Stimulated activated naive B cell treated with anti-CD40 and anti-IgM and Interleukin-4, amounts not matched to agents 10 μg/mL and 1 μg/mL and 100 μg/mL, for 72 hours (primary cell): Measurements from ENCODE around the gene BMP4.

Experiments
- ATAC-seq, 2 donors: fragments of 150-1000 bp; cut with Tn5 transposase; replicated peaks; 2 replicates each; pipeline ENCODE4 v1.10.0; 2021; ENCODE audit warnings: moderate library complexity in 1 of 2
- DNase-seq: peaks from one replicate; pipeline ENCODE4 v3.0.0; 2021
- H3K27ac Mint-ChIP-seq: one replicate; pipeline ENCODE4 v1.8.0; 2022; ENCODE audit warnings: mild to moderate bottlenecking, mixed read lengths
- H3K27me3 Mint-ChIP-seq, 2 donors: one replicate each; pipeline ENCODE4 v1.8.0; 2022; ENCODE audit warnings: mixed read lengths in 2 of 2
- H3K36me3 Mint-ChIP-seq, 2 donors: one replicate each; pipeline ENCODE4 v1.8.0; 2022; ENCODE audit warnings: mixed read lengths in 2 of 2, mild to moderate bottlenecking in 1 of 2
- H3K4me1 Mint-ChIP-seq, 2 donors: one replicate each; pipeline ENCODE4 v1.8.0; 2022; ENCODE audit warnings: mixed read lengths in 2 of 2, mild to moderate bottlenecking in 1 of 2
- H3K4me3 Mint-ChIP-seq, 2 donors: one replicate each; pipeline ENCODE4 v1.8.0; 2022; ENCODE audit warnings: mild to moderate bottlenecking in 2 of 2, mixed read lengths in 2 of 2, moderate library complexity in 1 of 2
- H3K9me3 Mint-ChIP-seq, 2 donors: one replicate each; pipeline ENCODE4 v1.8.0; 2022; ENCODE audit warnings: mixed read lengths in 2 of 2, mild to moderate bottlenecking in 1 of 2

BMP4 gene

DNA sequence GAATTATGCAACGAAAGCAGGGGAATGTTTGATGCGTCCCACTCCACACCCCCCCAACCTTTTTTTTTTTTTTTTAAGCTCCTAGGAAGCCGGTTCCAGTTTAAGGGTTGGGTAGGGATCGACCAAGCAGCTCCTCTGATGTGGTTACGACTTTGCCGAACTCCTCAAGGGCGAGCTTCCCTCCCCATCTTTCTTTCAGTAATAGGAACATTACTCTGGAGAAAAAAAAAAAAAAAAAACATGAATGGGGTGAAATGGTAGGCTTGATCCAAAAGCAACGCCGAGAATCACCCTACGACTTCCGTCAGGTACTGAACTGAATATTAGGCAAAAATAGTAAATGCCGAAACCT is 9.6 kb downstream of the BMP4 start:
- Mint-ChIP-seq H3K9me3 (no peaks in the 10 kb centered on the region), H3K27ac (no peak overlapping the region), H3K4me3 (no peak overlapping the region), H3K36me3 (no peaks in the 10 kb centered on the region), H3K27me3 (peaks cover 76 to 84% of the 10 kb centered on the region in 2 donors), H3K4me1 (no peaks in the 10 kb centered on the region)
- ATAC-seq (no peak), DNase-seq (no peak)

DNA sequence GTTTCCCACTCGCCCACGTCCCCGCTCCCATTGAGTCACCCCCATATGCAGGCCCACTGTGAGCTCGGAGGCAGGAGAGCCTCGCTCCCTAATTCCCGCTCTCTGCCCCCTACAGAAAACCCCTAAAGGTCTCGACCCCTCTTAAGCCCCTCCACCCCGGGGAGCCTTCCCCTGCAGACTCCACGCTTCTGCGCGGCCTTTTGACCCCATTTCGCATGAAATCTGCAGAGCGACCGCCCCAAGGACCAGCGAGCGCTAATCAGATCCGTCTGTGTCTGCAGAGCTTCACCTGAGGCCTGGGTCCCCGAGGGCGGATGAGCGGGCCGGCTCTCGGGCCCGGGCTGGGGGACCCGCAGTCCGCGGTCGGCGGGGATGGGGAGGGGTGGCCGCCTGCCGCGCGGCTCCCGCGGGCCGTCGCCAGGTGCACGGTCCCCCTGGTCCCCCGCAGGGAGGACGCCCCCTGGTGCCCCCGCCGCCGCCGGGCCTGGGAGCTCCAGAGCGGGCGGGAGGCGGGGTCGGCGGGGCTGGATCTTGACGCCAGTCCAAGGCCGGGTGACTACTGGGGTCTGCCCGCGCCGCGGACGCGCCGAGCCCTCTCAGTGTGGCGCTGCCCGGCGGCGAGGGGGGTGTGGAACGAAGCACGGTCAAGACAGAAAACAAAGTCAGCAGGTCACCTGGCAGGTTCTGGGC is 10.1 kb downstream of the BMP4 start:
- Mint-ChIP-seq H3K4me1 (no peaks in the 10 kb centered on the region), H3K27me3 (peaks cover 71 to 79% of the 10 kb centered on the region in 2 donors)

DNA sequence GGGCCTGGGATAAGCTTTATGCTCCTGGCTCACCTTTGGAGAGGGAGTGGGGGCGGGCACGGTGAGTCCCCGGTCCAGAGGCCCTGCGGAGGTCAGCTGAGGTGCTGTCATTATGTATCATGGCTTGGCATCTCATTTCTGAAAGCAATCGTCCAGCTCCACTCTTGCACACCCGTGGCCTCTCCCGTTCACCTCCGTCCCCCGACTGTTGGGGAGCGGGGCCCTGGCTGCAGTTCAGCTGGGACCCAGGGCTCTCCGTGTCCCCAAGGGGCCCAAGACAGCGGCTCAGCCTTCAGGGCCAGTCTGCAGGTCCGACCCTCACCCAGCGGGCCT is 10.6 kb downstream of the BMP4 start:
- ATAC-seq (no peak), DNase-seq (no peak)
- H3K36me3 Mint-ChIP-seq: no peaks in the 10 kb centered on the region
- no peaks in the 10 kb centered on the region for H3K4me1 Mint-ChIP-seq
- no peaks in the 10 kb centered on the region for H3K9me3 Mint-ChIP-seq
- H3K27me3 Mint-ChIP-seq: peaks cover 68 to 73% of the 10 kb centered on the region in 2 donors
- no peak overlapping the region for H3K4me3 Mint-ChIP-seq
- H3K27ac Mint-ChIP-seq: no peak overlapping the region

More for the DNA sequence above, 10.1 kb downstream of the BMP4 start:
- ATAC-seq (no peak), DNase-seq (no peak)
- H3K9me3 Mint-ChIP-seq: no peaks in the 10 kb centered on the region
- H3K4me3 Mint-ChIP-seq: no peak overlapping the region
- no peaks in the 10 kb centered on the region for H3K36me3 Mint-ChIP-seq
- no peak overlapping the region for H3K27ac Mint-ChIP-seq

DNA sequence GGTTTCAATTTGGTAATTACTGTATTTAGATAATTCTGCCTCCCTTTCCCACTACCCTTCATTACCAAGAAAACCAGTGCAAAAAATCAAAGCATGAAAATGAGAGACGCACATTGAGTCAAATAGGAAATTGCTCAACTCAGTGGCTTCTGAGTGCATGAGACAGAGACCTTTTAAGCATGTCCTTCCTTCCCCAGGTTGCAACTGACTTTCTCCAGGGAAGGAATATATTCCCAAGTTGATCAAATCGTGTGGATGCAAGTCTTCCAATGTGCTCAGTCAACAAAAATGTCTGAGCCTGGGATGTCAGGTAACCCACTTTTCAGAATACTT is 12.9 kb downstream of the BMP4 start:
- Mint-ChIP-seq H3K27ac (no peak overlapping the region), H3K36me3 (no peaks in the 10 kb centered on the region), H3K4me3 (no peak overlapping the region), H3K9me3 (no peaks in the 10 kb centered on the region), H3K27me3 (peaks cover 52 to 55% of the 10 kb centered on the region in 2 donors), H3K4me1 (no peaks in the 10 kb centered on the region)
- DNase-seq (no peak), ATAC-seq (no peak)

DNA sequence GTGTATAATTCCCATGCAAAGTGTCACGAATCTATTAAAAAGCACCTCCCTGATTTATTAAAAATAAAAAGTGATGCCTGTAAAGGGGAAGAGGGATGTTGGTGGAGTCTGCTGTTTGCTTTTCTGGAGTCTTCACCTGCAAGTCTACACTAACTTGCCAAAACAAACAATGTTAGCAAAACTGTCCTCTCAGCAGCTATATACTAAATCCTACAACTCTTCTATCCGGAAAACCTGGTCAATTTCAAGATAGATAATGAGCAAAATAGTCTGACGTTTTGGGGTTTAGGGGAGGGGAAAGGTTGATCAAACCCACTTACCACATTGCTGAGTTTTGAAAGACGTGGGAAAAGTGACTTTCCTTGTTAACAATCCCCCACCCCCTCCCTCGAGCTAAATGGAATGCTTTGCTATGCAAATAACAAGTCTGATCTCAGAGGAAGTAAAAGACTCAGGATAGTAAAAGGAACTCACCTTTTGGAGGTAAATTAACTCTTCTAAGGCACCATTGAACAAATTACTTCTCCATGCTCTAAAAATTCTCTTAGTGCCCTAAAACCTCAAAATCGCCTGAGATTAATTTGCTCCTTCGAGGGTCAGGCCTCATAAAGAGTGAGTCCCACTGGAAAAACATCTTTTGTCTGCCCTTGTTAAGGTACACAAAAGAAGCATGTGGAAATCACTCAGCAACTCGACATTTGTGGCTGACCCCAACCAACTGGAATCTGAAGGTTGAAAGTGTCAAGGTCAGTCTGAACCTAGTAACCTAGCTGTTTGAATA is 13.5 kb downstream of the BMP4 start:
- ATAC-seq: no peak
- H3K27me3 Mint-ChIP-seq: peaks cover 49 to 50% of the 10 kb centered on the region in 2 donors
- no peaks in the 10 kb centered on the region for H3K36me3 Mint-ChIP-seq
- no peaks in the 10 kb centered on the region for H3K9me3 Mint-ChIP-seq
- H3K4me1 Mint-ChIP-seq: no peaks in the 10 kb centered on the region
- no peak overlapping the region for H3K4me3 Mint-ChIP-seq
- no peak overlapping the region for H3K27ac Mint-ChIP-seq
- no peak for DNase-seq

DNA sequence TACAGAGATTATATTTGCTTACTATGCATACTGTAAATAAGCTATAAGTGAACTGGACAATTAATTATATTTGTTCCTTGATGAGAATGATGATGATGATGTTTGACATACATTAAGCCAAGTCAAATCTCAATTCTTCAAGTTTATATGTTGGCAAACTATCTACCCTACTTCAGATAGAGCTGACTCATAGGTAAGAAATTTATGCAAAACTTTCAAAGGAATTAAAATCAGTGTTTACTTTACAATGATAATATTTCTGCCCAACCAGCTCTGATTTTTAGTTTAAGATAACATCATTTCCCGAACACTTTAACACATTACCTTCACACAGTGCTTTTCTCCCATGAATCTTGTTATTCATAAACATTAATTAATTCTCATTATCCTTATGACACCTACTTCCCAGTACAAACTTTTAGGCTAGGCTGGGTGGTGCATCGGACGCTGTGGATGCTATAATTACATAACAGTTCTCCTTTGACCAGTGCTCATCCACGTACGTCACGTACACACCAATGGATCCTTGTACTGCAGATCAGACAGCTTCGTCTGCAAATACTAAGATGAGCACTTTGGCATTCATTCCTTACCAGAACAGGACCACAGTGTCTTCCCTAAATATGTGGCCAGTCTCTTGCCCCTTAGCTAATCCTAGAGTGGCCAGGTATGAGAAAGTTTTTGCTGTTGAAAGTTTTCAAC is 18.3 kb downstream of the BMP4 start:
- no peak for ATAC-seq
- DNase-seq: no peak
- no peaks in the 10 kb centered on the region for H3K4me1 Mint-ChIP-seq

DNA sequence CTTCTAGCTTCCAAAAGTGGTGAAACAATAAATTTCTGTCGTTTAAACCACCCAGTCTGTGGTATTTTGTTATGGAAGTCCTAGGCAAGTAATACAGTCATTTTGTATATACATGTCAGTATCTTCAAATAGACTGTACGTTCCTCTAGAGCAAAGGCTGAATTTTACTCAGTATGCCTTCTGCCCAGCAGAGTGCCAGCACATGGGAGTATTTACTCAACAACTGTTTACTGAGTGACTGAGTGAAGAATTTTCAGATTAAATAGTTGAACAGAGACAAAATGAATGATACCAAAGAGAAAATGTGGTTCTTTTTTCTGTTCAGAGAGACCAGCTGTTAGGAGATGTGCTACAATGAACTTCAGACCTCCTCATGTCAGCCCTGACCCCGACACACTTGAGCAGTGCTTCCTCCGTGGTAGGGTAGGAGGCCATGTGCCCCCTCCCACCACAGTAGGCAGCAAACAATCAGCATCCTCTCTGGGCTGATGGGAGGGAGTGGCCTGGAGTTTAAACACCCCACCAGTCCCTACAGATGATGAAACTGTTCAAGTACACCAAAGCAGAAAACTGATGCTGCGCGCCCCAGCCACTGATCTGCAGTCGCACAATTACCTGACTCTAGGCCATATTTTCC is 21.7 kb downstream of the BMP4 start:
- H3K27me3 Mint-ChIP-seq: peaks cover 0 to 5% of the 10 kb centered on the region in 2 donors
- no peak overlapping the region for H3K4me3 Mint-ChIP-seq
- no peaks in the 10 kb centered on the region for H3K36me3 Mint-ChIP-seq
- DNase-seq: no peak
- H3K27ac Mint-ChIP-seq: no peak overlapping the region
- H3K9me3 Mint-ChIP-seq: no peaks in the 10 kb centered on the region
- no peaks in the 10 kb centered on the region for H3K4me1 Mint-ChIP-seq
- ATAC-seq: no peak

More for the DNA sequence above, 18.3 kb downstream of the BMP4 start:
- H3K9me3 Mint-ChIP-seq: no peaks in the 10 kb centered on the region
- no peaks in the 10 kb centered on the region for H3K36me3 Mint-ChIP-seq
- H3K27me3 Mint-ChIP-seq: peaks cover 4 to 17% of the 10 kb centered on the region in 2 donors
- no peak overlapping the region for H3K27ac Mint-ChIP-seq
- H3K4me3 Mint-ChIP-seq: no peak overlapping the region

DNA sequence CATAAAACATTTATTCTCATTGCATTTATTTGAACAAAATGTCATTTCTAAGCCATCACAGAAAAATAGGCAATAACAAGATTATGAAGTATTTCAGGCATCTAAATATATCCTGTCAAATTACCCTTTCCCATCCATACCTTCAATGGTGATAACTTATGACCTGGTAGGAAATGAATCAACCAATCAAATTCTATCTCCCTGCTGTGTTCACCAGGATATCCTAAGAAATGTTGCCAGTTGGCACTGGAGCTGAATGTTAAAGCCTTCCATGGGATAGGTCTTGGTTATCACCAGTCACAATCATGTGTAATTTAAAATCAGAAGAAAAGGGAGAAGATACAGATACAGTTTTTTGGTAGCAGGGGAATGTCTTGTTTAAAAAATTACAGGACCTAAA is 23.7 kb downstream of the BMP4 start:
- Mint-ChIP-seq H3K4me1 (no peaks in the 10 kb centered on the region), H3K9me3 (no peaks in the 10 kb centered on the region), H3K27ac (no peak overlapping the region), H3K36me3 (no peaks in the 10 kb centered on the region), H3K4me3 (no peak overlapping the region), H3K27me3 (peaks cover 0 to 4% of the 10 kb centered on the region in 2 donors)
- ATAC-seq: no peak
- no peak for DNase-seq

DNA sequence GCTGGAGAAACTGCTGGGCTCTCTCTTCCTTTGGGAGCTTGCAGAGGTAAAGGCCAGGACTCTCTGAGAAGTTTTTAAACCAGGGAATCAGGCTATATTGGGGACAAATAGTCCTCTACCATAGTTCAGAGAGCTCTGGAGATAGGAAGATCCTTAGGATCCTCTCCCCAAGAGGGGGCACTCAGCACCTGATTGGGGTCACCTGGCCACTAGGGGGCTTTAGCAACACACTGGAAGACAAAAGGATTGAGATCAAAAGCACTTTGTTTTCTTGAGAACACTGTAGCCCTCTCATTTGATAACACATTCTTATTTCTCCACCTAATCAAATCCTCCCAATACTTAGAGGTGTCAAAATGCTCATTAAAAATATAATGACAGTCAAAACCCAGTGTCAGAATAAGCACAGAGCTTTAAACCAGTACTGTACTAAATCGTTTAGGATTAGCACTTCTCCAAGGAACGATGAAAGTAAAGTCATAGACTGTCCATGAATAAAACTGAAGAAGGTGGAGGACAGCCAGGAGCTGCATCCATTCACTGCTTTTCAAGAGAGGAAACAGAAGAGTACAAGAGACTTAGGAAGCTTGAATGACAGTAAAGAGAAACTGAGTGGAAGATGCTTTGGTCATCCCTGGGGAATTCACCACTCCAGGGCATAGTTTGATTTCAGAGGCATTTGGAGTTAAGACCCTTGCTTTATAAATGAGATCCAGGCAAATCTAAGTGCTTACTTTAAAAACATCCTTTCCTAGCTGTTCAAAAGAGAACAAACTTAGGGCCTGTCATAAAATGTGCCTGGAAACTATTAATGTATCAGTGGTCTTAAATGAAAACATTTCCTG is 26.5 kb downstream of the BMP4 start:
- Mint-ChIP-seq H3K27me3 (peaks cover 17 to 19% of the 10 kb centered on the region in 2 donors), H3K4me3 (no peak overlapping the region), H3K9me3 (no peaks in the 10 kb centered on the region), H3K4me1 (no peaks in the 10 kb centered on the region), H3K27ac (no peak overlapping the region), H3K36me3 (no peaks in the 10 kb centered on the region)
- ATAC-seq: no peak
- DNase-seq: no peak

DNA sequence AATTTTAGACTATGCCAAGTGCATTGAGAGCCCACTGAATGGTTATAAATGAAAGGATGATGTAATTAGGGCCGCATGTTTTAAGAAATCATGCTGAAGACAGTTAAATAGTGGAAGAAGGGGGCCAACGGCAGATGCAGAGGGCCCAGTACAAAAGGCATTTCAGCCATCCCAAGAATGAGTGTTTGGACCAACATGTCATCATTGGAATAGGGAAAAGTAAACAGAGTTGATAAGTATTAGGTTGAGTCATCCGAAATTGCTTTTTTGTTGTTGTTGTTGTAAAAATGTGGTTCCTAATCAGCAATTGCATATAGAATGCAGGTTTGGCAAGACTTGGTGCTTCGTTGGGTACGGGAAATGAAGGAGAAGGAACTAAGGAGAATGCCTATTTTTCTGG is 29.5 kb downstream of the BMP4 start:
- H3K27ac Mint-ChIP-seq: no peak overlapping the region
- peaks cover 0 to 6% of the 10 kb centered on the region in 2 donors for H3K4me1 Mint-ChIP-seq
- no peak overlapping the region for H3K4me3 Mint-ChIP-seq
- no peaks in the 10 kb centered on the region for H3K9me3 Mint-ChIP-seq
- ATAC-seq (no peak), DNase-seq (no peak)
- peaks cover 27 to 29% of the 10 kb centered on the region in 2 donors for H3K27me3 Mint-ChIP-seq
- no peaks in the 10 kb centered on the region for H3K36me3 Mint-ChIP-seq

DNA sequence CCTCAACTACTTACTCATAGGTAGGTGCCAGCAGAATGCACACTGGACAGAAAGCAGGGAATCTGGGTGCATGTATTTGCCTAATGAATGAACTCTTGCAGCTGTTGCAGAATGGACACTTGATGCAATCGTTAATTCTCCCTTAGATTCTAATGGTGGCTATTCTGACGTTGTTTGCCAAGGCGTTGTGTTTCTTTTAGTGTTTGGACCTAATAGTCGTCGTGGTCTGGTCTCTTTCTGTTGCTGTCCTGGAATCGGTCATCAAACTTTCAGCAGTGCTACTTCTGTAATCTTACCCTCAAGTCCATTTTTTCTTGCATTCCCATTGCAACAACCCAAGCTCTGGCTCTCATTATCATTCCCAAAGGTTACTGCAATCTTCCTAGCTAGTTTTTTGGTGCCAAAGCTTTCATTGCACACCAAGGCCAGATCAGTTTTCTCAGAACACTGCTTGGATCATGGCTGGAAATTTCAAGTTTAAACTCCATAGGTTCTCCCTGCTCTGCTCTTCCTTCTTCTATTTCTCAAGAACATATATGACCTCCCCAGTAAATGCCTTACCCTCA is 31.3 kb downstream of the BMP4 start:
- ATAC-seq (no peak), DNase-seq (no peak)
- Mint-ChIP-seq H3K36me3 (no peaks in the 10 kb centered on the region), H3K9me3 (no peaks in the 10 kb centered on the region), H3K27me3 (peaks cover 27 to 30% of the 10 kb centered on the region in 2 donors), H3K27ac (no peak overlapping the region), H3K4me3 (no peak overlapping the region), H3K4me1 (peaks cover 0 to 6% of the 10 kb centered on the region in 2 donors)

DNA sequence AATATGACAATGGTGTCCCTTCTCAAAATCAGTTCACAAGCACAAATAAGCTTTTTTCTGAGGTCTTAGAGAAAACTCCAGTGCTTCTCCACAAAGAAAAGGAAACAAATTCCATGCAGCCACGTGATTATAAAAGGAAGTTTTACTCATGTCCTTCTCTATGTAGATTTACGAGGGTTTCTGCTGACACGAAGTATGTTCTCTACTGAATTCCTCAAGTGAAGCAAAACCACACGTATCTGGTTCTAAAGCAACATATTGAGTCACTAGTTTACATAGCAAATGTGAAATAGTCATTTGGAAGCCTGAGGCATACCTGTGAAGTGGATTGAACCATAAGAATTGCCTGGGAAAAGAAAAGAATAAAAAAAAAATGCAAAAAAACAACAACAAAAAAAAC is 31.9 kb downstream of the BMP4 start:
- no peaks in the 10 kb centered on the region for H3K9me3 Mint-ChIP-seq
- H3K4me3 Mint-ChIP-seq: no peak overlapping the region
- ATAC-seq: no peak
- H3K4me1 Mint-ChIP-seq: peaks cover 0 to 6% of the 10 kb centered on the region in 2 donors
- no peak for DNase-seq
- no peaks in the 10 kb centered on the region for H3K36me3 Mint-ChIP-seq
- H3K27me3 Mint-ChIP-seq: peaks cover 27 to 33% of the 10 kb centered on the region in 2 donors
- H3K27ac Mint-ChIP-seq: no peak overlapping the region

DNA sequence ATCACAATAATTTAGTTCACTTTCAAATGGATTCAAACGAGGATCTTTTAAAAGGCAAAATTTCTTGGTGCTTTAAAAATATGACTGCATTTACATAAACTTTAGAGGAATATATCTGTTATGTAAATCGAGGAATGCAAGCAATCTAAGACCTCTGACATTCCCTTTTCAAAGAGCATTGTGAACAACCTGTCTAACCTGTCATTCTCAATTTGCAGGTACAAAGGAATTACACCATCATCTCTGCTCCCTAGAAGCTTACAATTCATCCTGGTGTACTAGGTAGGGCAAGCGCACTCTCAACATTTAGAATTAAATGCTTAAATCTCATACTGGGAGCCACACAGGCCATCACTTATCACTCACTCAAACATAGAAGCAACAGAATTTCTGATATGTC is 35.6 kb downstream of the BMP4 start:
- Mint-ChIP-seq H3K9me3 (peaks cover under 1 to 7% of the 10 kb centered on the region in 2 donors), H3K27ac (no peak overlapping the region), H3K27me3 (peaks cover 24 to 25% of the 10 kb centered on the region in 2 donors), H3K4me3 (no peak overlapping the region), H3K4me1 (peaks cover 0 to 6% of the 10 kb centered on the region in 2 donors), H3K36me3 (no peaks in the 10 kb centered on the region)
- no peak for ATAC-seq
- no peak for DNase-seq
